Mesodermal cell (in vitro differentiated cells): ENCODE data around the gene TPMT. TPM values are rescaled to one million over a fixed set of nuclear protein-coding genes. Genes with fewer than 3 reads are reported as not detected.

ENCODE experiments used
- H3K27ac ChIP-seq: 2 replicates; pipeline ENCODE4 v1.7.0; 2013; ENCODE audit warnings: mild to moderate bottlenecking, low read depth, low read length, moderate library complexity; ENCODE audit not compliant: severe bottlenecking
- H3K36me3 ChIP-seq: 2 replicates; pipeline ENCODE4 v1.7.1; 2013; ENCODE audit warnings: mild to moderate bottlenecking, low read length, moderate library complexity; ENCODE audit not compliant: control insufficient read depth, insufficient read depth
- H3K4me1 ChIP-seq: one replicate; pipeline ENCODE4 v1.7.1; 2013; ENCODE audit warnings: mild to moderate bottlenecking, low read length; ENCODE audit not compliant: insufficient read depth, control insufficient read depth, poor library complexity, severe bottlenecking
- H3K4me3 ChIP-seq: 2 replicates; pipeline ENCODE4 v1.7.0; 2013; ENCODE audit warnings: low read length, control low read depth, mild to moderate bottlenecking; ENCODE audit not compliant: insufficient read depth, poor library complexity, severe bottlenecking; ENCODE audit errors: extremely low read depth
- H3K9me3 ChIP-seq: 2 replicates; pipeline ENCODE4 v1.7.1; 2013; ENCODE audit warnings: mild to moderate bottlenecking, low read length, moderate library complexity; ENCODE audit not compliant: control insufficient read depth
- WGBS, 2 experiments: methylation state at CpG; one replicate each; pipeline ENCODE4 v1.1.5; 2013; ENCODE audit warnings: missing lambda C conversion rate in 2 of 2; ENCODE audit not compliant: insufficient coverage in 2 of 2; 5-methylcytosine and 5-hydroxymethylcytosine counted together
- polyA plus RNA-seq, 2 experiments: library from polyadenylated mRNA; stranded (reverse); fragments of 50-300 nt; gene quantifications; one replicate each; pipeline ENCODE4 v1.2.3, GENCODE V29; 2013

Gene TPMT
- polyA plus RNA-seq (2013, experiment 1 of 2) = 11.0 TPM
- polyA plus RNA-seq (2013, experiment 2 of 2) = 12.4 TPM

GRCh38 chr6:18154507-18155149 lies at the start of gene TPMT:
TPMT (minus strand) TSS chr6:18155077; CDS start chr6:18149127, 5,950 bp downstream.
- 0 to 1% methylated on average over 18 of the region's 34 CpGs for WGBS, 2 experiments
- Histone ChIP-seq H3K36me3 (no peaks in the 10 kb centered on the region), H3K4me3 (peak within 1 kb of the TSS; percentile 91), H3K9me3 (no peaks in the 10 kb centered on the region), H3K27ac (peak within 1 kb of the TSS; percentile 84), H3K4me1 (peaks cover 21% of the 10 kb centered on the region)

DNA sequence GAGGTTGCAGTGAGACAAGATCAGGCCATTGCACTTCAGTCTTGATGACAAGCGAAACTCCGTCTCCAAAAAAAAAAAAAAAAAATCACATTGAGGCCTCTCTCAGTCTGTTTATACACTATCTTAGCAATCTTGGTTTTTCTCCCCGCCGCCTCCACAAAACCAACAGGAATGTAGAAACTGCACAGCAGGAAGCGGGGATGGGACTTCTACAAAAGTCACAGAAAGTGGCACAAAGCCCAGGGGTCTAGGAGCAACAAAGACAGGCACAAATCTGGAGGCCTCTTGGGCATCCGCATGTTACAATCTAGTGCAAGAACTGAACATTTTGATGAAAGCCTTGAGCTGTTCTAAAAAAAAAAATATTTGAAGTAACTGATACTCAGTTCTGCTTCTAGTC lies 48.9 kb upstream of the TPMT start:
- no peaks in the 10 kb centered on the region for H3K4me1 ChIP-seq
- no peak overlapping the region for H3K27ac ChIP-seq
- no peaks in the 10 kb centered on the region for H3K9me3 ChIP-seq
- 94 to 98% methylated on average over 4 to 6 of the region's 6 CpGs for WGBS, 2 experiments
- peaks cover 13% of the 10 kb centered on the region for H3K36me3 ChIP-seq
- H3K4me3 ChIP-seq = no peak overlapping the region

- Histone ChIP-seq H3K4me1 (no peaks in the 10 kb centered on the region), H3K36me3 (no peaks in the 10 kb centered on the region), H3K4me3 (no peak overlapping the region), H3K9me3 (no peaks in the 10 kb centered on the region), H3K27ac (no peak overlapping the region)
- WGBS, 2 experiments = 100% methylated on average over 1 to 2 of the region's 3 CpGs
These were observed 37.1 kb upstream of the TPMT start for GRCh38 chr6:18192026-18192425.

DNA sequence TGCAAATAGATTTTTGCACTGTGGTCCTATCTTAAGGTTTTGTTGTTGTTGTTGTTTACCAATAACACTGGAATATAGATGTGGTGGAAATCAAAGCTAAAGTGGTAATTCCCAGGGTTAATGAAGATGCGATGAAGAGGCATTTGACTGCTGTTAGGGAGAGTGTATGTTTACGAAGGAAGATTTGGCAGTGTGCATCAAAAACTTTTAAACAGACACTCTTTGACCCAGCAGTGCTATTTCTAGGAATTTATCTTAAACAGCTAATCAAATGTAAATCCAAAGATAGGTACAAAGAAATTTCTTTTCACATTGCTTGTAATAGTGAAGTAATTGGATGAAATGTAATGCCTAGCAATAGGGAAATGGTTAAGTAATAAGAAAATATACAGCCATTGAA lies 34.3 kb upstream of the TPMT start:
- H3K9me3 ChIP-seq = no peaks in the 10 kb centered on the region
- 89% methylated on average over 1 of the region's 2 CpGs; no CpG with 5 or more reads in 1 of the 2 experiments for WGBS, 2 experiments
- H3K36me3 ChIP-seq = no peaks in the 10 kb centered on the region
- no peak overlapping the region for H3K27ac ChIP-seq
- H3K4me3 ChIP-seq = no peak overlapping the region
- no peaks in the 10 kb centered on the region for H3K4me1 ChIP-seq

DNA sequence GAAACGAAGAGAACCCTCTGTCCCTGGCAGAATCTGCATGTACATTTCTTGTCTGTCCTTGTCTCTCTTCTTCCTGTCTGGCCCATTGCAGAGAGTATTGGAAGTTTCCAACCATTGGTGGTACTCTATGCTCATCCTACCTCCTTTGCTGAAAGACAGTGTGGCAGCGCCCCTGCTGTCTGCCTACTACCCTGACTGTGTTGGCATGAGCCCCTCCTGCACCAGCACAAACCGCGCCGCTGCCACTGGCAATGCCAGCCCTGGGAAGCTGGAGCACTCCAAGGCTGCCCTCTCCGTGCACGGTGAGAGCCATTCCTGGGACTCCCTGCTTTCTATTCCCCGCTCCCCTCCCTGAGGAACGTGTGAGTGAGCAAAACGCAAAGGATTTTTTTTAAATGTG lies 32.8 kb upstream of the TPMT start:
- H3K36me3 ChIP-seq = no peaks in the 10 kb centered on the region
- no peaks in the 10 kb centered on the region for H3K9me3 ChIP-seq
- 92 to 96% methylated on average over 9 to 10 of the region's 10 CpGs for WGBS, 2 experiments
- no peaks in the 10 kb centered on the region for H3K4me1 ChIP-seq
- H3K27ac ChIP-seq = no peak overlapping the region
- no peak overlapping the region for H3K4me3 ChIP-seq

DNA sequence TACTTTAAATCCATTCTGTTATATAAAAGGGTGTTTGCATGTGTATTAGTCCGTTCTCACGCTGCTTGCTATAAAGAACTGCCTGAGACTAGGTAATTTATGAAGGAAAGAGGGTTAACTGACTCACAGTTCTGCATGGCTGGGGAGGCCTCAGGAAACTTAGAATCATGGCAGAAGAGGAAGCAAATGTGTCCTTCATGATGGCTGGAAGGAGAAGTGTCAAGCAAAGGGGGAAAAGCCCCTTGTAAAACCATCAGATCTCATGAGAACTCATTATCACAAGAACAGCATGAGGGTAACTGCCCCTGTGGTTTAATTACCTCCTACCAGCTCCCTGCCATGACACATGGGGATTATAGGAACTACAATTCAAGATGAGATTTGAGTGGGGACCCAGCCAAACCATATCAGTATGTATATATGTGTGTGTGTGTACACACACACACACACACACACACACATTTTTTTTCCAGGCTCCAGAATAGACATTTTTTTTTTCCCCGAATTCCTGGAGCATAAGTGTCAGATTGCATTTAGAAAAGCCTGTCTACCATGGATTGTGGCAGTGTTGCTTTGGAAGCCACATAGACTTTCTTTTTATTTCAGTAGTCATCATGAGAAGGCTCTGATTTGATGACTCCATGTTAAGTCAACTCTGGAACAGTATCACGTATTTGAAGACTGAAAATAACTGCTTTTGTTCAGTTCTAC lies 31.8 kb upstream of the TPMT start:
- Histone ChIP-seq H3K9me3 (no peaks in the 10 kb centered on the region), H3K27ac (no peak overlapping the region), H3K4me1 (no peaks in the 10 kb centered on the region), H3K36me3 (no peaks in the 10 kb centered on the region), H3K4me3 (no peak overlapping the region)
- WGBS, 2 experiments = 68 to 71% methylated on average over 2 to 3 of the region's 4 CpGs

DNA sequence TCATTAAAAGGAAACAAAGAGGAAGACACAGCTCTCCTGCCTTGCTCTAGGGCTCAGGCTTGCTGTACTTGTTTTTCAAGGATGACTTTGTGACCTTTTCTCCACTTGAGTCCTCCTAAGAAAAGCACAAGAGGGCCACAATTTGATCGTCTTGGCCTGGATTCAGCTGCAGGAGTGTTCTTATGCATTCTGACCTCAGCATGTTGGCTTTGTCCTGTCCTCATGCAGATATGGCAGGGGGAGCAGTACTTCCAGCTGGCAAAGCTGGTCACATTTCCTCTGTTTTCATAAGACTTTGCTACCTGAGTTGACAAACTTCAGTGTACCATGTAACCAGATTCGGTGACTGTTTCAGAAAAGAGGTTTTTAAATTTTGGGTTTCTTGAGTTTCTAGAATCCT lies 31.2 kb upstream of the TPMT start:
- Histone ChIP-seq H3K36me3 (no peaks in the 10 kb centered on the region), H3K9me3 (no peaks in the 10 kb centered on the region), H3K4me1 (no peaks in the 10 kb centered on the region), H3K4me3 (no peak overlapping the region), H3K27ac (peak overlapping the region; percentile 2)
- 40 to 50% methylated on average over 2 of the region's 2 CpGs for WGBS, 2 experiments

DNA sequence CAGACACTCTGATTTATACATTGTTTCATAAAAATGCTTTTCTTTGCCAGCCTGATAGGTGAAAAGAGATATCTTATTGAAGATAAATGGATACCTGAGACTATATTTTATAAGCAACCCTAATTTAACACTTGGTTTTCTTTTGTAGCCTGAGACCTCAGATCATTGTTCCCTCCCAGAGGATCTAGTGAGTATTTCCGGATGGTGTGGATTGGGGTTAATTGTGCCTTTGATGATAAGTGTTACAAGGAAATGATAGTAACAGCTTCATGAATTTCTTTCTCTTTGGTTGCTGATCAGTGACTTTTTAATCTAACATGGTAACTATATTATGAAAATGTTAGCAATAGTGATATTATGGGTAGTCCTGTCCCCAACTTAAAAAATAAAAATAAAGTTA lies 30.7 kb upstream of the TPMT start:
- Histone ChIP-seq H3K4me1 (no peaks in the 10 kb centered on the region), H3K27ac (no peak overlapping the region), H3K9me3 (no peaks in the 10 kb centered on the region), H3K4me3 (no peak overlapping the region), H3K36me3 (no peaks in the 10 kb centered on the region)
- WGBS, 2 experiments = no CpG with 5 or more reads among the region's 1 CpG

DNA sequence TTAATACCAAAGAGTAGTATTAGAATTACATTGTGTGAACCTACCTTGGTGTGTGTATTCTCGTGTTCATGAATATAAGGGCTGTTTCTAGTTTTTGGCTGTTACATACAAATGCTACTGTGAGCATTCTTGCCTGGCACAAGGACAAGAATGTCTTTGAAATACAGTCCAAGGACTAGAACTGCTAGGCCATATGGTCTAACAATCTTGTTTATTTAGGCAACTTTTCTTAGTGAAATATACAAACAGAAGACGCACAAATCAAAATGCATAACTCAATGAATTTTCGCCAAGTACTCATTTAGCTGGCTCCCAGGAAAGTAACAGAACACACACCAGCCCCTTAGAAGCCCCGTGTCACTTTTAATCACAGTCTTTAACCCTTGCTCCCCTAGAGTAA lies 28.9 kb upstream of the TPMT start:
- Histone ChIP-seq H3K27ac (no peak overlapping the region), H3K36me3 (no peaks in the 10 kb centered on the region), H3K4me3 (no peak overlapping the region), H3K9me3 (no peaks in the 10 kb centered on the region), H3K4me1 (no peaks in the 10 kb centered on the region)
- 86 to 93% methylated on average over 3 of the region's 4 CpGs for WGBS, 2 experiments

DNA sequence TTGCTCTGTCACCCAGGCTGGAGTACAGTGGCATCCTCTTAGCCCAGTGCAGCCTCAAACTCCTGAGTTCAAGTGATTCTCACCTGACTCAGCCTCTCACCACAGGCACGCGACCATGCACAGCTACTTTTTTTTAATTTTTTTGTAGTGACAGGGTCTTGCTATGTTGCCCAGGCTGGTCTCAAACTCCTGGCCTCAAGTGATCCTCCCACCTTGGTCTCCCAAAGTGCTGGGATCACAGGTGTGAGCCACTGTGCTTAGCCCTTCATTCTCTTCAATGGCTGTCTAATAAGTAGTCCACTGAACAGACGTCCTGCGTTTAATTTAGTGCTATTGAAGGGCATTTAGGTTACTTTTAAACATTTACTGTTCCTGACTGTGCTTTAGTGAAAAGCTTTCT lies 27.7 kb upstream of the TPMT start:
- Histone ChIP-seq H3K4me3 (no peak overlapping the region), H3K9me3 (no peaks in the 10 kb centered on the region), H3K4me1 (no peaks in the 10 kb centered on the region), H3K36me3 (no peaks in the 10 kb centered on the region), H3K27ac (no peak overlapping the region)
- 80 to 100% methylated on average over 1 to 2 of the region's 4 CpGs for WGBS, 2 experiments

DNA sequence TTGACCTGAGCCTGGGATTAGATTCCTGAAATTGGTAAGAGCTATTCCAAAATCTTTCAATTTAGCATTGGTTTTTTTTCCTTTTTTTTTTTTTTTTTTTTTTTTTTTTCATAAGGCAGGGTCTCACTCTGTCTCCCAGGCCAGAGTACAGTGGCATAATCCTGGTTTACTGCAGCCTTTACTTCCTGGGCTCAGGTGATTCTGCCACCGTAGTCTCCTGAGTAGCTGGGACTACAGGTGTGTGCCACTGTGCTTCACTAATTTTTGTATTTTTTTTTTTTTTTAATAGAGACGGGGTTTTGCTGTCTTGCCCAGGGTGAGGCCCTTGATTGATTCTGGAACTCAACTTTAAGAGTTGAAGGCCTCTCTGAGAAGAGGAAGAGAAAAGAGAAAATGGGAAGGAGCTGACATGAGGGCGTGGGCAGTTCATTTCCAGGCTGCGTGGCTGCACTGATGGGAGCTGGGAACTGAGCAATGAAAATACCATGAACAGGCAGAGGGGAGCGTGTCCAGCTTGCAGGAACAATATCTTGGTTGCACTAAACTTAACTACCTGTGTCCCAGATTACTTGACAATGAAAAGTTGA lies 25.0 kb upstream of the TPMT start:
- no peak overlapping the region for H3K4me3 ChIP-seq
- WGBS, 2 experiments = 84 to 100% methylated on average over 3 to 5 of the region's 5 CpGs
- H3K9me3 ChIP-seq = no peaks in the 10 kb centered on the region
- H3K27ac ChIP-seq = no peak overlapping the region
- no peaks in the 10 kb centered on the region for H3K36me3 ChIP-seq
- H3K4me1 ChIP-seq = no peaks in the 10 kb centered on the region
